Stimulated activated CD4-positive, alpha-beta T cell treated with anti-CD3 and anti-CD28 coated beads, TNF-alpha, amount 100 ng/mL, for 4 hours (primary cell): ENCODE measurements around the gene IFITM2.
"Not testable (repeated sequence)": the region's sequence is repeated elsewhere in the genome, so short reads cannot be mapped to it uniquely, and the experiment has no call there.

ENCODE experiments used
- DNase-seq, 3 experiments: peaks; one replicate each; pipeline ENCODE4 v3.0.0-alpha.2; 2020; ENCODE audit warnings: low read depth in 3 of 3

Gene IFITM2

DNA sequence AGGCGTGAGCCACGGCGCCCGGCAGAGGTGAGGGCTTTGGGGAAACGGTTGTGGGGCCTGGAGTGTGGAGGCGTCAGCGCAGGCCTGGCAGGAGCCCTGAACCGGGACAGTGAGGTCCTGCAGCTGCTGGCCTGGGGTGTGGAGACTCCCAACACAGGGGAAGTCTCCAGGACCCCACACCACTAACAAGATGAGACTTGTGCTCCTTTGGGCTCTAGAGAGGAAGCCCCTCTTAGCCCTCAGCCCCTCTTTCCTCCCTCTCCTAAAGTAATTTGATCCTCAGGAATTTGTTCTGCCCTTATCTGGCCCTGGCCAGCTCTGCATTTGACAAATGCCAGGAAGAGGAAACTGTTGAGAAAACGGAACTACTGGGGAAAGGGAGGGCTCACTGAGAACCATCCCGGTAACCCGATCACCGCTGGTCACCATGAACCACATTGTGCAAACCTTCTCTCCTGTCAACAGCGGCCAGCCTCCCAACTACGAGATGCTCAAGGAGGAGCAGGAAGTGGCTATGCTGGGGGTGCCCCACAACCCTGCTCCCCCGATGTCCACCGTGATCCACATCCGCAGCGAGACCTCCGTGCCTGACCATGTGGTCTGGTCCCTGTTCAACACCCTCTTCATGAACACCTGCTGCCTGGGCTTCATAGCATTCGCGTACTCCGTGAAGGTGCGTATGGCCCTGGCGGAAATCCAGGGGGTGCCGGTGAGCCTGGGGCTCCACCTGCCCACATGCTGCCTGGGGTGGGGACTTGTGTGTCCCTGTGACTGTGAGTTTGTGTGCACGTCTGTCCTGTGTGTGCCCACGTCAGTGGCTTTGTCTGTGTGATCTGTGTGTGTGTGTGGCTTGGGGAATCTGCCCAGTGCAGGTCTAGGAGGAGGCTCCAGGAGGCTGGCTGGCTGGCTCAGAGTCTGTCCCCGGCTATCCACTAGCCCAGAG is at the start of gene IFITM2:
IFITM2 (plus strand) TSS at position 51 of the 943 bp plus-strand sequence; CDS start at position 428, 377 bp downstream.
- not testable (repeated sequence) for DNase-seq

DNA sequence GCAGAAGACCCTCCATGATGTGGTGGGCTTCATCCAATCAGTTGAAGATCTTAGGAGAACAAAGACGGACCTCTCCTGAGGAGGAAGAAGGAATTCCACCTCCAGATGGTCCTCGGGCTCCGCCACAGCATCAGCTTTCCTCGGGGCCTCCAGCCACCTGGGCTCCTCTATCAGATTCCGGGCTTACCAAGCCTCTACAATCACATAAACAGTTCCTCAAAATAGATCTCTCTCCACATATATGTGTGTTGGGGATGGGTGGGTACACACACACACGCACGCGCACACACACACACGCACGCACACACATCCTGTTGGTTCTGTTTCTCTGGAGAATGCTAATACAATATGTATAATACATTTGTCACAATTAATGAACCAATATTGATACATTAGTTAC is 48.2 kb upstream of the IFITM2 start:
- DNase-seq, result no peak

DNA sequence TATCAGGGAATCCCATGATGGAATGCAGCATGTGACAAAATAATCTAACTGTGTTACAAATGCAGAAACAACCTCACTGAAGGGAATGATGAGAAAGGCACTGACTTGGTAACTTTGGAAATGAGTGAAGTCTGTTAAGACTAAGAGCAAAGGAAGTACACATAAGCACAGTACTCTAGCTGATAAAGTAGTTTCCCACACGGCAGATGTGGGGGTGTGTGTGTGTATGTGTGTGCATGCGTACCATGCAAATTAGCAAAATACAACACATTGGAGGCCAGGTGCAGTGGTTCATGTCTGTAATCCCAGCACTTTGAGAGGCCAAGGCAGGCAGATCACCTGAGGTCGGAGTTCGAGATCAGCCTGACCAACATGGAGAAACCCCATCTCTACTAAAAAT is 46.0 kb upstream of the IFITM2 start:
- DNase-seq, result no peak

DNA sequence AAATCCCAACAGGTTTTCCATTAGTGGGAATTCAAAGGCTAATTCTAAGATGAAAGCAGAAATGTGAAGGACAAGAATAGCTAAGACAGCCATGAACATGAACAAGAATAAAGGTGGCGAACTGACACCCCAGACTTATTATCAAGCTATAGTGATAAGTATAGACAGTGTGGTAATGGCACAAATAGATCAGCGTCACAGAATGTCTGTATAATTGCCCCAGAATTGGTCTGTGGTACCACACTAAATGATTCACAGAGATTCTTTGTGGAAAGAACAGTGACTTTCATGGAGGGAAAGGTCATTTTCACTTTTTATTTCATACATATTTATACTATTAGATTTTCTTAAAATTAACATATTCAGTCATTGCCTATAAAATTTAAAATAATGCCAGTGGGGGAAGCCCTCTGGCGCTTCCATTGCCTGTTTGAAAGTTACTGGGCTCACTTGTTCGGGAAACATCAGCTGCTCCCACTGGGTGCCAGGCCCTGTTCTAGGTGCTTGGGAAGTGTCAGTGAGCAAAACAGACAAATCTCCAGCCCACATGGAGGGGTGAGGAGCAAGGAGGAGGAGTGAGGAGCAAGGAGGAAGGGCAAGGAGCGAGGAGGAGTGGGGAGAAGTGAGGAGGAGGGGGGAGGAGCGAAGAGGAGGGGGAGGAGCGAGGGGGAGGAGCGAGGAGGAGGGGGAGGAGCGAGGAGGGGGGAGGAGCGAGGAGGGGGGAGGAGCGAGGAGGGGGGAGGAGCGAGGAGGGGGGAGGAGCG is 40.8 kb upstream of the IFITM2 start:
- DNase-seq, result no peak

DNA sequence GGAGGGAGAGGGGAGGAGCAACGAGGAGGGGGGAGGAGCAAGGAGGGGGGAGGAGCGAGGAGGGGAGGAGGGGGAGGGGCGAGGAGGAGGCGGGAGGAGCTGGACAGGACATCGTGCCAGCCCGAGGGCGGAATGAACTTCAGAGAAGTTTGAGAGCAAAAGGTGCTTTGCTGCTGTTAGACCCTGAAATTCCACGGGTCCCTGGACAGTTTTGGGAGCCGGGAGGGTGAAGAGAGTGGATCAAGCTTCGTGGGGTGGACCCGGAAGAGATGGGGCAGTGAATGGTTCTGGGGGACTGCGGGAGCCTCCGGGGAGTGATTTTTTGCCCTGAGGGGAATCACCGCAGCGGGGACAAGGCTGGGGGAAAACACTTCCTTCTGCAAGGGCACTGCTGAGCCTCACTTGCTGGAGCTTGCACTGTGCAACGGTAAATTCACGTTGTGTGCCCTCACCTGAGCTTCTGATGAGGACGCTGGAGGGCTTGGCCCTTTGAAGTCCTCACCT is 40.1 kb upstream of the IFITM2 start:
- DNase-seq, result no peak

DNA sequence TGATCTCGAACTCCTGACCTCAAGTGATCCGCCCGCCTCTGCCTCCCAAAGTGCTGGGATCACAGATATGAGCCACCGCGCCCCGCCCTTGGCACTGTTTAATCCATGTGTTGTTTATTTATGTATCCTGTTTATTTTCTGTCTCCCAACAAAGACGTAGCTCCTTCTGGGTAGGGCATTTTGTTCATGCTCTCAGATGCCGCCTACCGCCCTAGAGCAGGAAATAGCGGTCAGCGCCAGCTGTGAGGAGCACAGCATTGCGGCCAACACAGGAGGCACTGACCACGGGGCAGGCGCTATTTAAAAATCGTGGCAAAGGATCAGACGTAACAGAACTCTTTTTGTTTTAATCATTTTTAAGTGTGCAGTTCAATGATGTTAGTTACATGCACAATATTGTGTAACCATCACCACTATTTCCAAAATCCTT is 38.9 kb upstream of the IFITM2 start:
- not testable (repeated sequence) for DNase-seq

DNA sequence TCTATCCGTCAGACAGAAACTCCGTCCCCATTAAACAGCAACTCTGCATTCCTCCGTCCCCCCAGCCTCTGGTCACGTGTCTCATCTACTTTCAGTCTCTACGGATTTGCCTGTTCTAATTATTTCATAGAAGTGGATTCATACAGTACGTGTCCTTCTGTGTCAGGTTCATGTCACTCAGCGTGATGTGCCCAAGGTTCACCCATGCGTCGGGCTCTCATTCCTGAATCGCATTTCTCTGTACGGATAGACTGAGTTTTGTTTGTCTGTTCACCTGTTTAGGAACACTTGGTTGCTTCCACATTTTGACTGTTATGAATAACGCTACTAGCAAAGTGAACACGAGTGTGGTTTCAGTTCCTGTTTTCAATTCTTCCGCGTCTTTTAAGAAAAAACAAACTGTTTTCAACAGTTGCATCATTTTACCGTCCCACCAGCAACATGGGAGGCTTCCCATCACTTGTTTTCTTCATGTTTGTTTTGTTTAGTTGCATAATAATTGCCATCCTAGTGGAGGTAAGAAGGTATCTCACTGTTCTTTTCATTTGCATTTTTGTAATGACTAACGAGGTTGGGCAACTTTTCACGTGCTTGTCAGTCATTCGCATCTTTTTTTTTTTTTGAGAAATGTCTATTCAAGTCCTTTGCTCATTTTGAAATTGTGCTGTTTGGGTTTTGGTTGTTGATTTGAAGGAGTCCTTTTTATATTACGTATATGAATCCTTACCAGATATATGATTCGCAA is 38.3 kb upstream of the IFITM2 start:
- DNase-seq, result no peak

DNA sequence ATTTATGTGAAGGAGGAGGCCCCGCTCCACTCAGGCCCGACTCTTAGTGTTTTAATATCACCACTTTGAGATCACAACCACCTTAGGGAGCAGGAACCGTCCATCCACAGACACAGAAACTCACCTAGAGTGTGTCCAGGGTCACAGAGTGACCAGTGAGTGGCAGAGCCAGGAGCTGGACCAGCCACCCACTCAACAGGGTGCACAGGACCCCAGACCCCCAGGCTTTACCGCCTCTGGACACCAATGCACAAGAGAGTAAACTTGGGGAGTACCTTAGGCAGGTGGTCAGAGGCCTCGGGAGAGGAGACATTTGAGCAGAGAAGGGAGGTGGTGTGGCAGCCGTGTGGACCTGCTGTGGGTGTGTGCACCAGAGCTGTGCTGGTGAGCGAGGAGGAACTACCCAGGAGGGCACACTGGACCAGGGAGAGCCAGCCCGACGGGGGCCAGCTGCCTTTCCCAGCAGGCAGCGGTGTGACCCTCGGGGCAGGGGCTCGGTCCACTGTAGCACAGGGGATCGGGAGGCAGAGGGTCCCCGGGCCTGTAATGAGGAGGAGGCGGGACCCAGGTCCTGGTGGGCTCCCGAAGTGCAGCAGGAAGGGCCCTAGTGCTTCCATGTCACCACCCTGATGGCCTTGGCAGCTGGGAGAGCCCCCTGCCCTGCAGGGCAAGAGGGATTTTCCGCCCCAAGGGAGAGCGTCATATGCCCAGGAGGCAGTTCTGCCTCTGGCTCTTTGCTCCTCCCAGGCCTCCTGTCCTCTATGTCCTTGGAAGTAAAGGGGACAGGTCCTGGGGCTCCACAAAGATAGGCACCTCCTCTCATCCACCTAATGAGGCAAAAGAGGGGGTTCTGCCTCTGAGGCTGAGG is 36.9 kb upstream of the IFITM2 start:
- no peak for DNase-seq

DNA sequence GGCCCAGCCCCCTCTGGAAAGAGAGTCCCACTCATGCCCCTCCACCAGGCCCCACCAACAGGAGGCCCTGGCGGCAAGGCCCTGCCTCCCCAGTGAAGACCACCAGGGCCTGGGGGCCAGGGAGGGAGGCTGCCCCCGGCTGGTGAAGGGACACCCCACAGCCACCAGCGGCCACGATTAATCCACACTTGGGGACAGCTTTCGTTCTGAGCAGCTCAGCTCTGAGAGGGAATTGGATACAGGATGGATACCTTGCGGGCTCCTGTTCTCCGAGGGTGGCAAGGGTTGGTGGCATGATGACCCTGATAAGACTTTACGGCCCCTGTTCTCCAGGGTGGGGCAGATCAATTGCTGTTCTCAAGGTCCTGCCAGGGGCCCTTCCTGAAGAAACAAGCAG is 36.3 kb upstream of the IFITM2 start:
- DNase-seq, result no peak

DNA sequence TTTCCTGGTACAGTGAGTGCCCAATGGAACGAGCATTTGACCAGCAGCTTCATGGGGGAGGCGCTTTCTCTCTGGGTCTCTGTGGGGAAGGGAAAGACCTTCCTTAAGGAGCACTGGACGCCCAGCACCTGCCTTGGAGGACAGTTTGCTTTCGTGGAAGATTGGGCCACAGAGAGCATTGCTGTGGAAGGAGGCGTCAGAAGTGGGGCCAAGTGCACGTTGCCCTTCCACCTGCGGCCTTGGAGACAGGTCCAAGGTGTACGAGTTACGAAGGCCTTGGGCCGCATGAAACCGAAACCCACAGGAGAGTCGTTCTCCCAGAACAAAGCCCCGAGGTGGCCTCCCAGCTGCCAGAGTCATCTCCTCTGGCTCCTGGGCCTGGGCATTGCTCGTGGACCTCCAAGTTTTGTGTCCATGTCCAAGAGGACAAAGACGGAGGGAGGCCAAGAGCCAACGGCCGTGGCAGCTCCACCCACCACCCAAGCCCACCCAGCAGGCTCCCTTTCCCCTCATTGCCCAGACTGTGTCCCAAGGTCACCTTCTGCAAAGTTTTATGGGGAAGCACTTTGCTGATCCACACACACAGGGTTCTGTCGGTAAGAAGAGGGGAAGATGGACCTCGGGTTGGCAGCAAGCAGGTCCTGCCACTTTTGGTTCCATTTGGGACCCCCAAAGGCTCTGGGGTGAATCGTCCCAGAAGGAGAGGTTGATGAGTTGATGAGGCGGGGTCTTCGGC is 35.3 kb upstream of the IFITM2 start:
- DNase-seq, result no peak

DNA sequence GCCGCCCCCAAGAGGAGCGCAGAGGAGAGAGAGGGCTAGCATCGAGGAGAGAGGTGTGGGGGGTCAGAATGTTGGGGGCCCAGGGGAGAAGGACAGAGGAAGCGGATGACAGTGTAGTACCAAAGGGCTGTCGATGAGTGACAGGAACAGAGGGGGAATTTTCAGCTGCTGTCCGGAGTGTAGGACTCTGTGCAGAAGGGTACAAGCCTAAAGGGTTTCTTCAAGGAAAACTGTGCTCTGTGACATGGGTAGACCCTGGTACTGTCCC is 34.8 kb upstream of the IFITM2 start:
- DNase-seq, result no peak

DNA sequence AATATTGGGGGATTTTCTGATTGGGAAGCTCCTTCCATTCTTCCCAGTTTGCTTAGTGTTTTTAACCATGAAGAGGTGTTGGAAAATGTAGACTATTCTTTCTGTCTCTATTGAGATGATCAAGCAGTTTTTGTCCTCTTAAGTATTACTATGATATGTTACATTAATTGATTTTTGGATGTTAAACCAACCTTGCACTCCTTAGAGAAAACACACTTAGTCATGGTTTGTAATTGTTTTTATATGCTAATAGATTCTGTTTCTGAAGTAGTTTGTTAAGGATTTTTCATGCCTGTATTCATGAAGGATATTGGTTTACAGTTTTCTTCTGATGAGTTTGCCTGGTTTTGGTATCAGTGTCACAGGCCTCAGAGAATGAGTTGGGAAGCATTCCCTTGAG is 31.4 kb upstream of the IFITM2 start:
- DNase-seq, result no peak

DNA sequence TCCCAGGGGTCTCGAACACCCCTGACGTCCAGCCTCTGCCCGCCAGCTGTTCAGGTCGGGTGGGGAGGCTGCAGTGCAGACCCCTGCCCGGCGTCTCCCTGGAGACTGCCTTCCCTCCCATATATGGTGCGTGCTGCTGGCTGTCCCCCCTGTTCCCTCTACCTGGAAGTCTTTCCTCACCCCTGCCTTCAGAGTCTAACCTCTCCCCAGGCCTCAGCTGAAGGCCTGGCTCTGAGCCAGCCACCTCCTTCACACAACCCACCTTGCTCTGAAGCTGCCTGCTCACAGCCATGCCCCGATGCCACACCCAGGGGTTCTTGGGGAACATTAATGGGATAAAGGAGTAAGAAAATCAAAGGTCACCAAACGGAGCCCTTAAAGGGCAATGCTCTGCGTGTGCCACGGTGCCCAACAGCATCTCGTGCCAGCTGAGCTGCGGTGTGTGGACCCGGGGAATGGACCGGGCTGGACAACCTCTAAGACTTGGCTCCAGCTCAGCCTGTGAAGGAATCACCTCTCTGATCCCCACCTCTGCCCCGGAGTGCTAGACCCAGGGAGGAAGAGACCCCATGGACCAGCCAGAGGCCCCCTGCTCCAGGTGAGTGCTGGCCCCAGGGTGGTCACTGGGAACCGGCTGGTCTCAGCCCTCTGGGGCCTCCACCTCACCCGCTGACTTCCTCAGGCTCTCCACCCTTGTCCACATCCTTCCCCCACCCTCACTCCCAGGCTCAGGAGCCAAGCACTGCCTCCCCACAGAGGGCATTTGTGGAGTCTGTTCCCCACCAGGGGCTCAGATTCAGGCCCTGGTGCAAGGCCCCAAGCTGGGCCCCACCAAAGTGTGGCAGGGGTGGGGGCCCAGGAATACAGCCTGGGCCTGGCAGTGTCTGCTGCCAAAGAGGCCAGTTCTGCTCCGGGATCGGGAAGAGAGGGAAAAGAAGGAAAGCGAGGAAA is 29.3 kb upstream of the IFITM2 start, which contains the start of gene NLRP6:
NLRP6 (plus strand) TSS at position 407 of the 951 bp plus-strand sequence; CDS start at position 570, 163 bp downstream.
- DNase-seq, result no peak

DNA sequence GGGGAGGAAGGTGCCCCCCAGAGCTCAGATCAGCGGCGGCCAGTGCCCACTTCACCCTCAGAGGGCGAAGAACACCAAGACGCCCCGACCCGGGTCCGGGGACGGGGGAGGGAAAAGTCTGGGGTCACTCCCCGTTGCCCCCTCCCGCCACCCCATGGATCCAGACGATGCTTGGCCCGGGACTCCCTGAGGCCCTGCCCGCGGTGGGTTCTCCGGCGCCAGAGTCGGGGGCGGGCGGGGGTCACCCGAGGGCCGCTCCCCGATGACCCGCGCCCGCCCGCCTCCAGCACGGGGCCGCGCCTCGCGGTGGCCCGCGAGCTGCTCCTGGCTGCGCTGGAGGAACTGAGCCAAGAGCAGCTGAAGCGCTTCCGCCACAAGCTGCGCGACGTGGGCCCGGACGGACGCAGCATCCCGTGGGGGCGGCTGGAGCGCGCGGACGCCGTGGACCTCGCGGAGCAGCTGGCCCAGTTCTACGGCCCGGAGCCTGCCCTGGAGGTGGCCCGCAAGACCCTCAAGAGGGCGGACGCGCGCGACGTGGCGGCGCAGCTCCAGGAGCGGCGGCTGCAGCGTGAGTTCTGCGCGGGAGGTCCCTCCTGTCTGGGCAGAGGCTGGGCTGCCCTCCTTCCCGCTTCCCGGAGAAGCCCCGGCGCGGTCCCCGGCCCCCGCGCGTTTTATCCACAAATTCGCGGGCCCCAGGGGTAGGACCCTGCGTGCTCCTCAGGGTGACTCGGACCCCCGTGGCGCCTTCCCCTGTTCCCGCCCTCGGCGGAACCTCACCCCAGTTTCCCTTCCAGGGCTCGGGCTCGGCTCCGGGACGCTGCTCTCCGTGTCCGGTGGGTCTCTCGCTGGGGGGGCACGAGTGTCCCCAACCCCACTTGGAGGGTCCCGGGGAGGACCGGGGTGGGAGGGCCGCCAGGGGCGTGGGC is 28.3 kb upstream of the IFITM2 start:
- DNase-seq, result no peak

DNA sequence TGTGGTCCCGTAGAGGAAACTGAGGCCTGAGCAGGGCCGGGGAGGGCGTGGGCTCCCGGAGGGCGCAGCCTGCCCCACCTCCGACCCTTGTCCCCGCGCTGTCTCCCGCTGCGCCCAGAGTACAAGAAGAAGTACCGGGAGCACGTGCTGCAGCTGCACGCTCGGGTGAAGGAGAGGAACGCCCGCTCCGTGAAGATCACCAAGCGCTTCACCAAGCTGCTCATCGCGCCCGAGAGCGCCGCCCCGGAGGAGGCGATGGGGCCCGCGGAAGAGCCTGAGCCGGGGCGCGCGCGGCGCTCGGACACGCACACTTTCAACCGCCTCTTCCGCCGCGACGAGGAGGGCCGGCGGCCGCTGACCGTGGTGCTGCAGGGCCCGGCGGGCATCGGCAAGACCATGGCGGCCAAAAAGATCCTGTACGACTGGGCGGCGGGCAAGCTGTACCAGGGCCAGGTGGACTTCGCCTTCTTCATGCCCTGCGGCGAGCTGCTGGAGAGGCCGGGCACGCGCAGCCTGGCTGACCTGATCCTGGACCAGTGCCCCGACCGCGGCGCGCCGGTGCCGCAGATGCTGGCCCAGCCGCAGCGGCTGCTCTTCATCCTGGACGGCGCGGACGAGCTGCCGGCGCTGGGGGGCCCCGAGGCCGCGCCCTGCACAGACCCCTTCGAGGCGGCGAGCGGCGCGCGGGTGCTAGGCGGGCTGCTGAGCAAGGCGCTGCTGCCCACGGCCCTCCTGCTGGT is 27.5 kb upstream of the IFITM2 start:
- DNase-seq, result no peak

DNA sequence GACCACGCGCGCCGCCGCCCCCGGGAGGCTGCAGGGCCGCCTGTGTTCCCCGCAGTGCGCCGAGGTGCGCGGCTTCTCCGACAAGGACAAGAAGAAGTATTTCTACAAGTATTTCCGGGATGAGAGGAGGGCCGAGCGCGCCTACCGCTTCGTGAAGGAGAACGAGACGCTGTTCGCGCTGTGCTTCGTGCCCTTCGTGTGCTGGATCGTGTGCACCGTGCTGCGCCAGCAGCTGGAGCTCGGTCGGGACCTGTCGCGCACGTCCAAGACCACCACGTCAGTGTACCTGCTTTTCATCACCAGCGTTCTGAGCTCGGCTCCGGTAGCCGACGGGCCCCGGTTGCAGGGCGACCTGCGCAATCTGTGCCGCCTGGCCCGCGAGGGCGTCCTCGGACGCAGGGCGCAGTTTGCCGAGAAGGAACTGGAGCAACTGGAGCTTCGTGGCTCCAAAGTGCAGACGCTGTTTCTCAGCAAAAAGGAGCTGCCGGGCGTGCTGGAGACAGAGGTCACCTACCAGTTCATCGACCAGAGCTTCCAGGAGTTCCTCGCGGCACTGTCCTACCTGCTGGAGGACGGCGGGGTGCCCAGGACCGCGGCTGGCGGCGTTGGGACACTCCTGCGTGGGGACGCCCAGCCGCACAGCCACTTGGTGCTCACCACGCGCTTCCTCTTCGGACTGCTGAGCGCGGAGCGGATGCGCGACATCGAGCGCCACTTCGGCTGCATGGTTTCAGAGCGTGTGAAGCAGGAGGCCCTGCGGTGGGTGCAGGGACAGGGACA is 26.7 kb upstream of the IFITM2 start:
- no peak for DNase-seq
